ENCODE measurements around the gene ZNF821.

DNA sequence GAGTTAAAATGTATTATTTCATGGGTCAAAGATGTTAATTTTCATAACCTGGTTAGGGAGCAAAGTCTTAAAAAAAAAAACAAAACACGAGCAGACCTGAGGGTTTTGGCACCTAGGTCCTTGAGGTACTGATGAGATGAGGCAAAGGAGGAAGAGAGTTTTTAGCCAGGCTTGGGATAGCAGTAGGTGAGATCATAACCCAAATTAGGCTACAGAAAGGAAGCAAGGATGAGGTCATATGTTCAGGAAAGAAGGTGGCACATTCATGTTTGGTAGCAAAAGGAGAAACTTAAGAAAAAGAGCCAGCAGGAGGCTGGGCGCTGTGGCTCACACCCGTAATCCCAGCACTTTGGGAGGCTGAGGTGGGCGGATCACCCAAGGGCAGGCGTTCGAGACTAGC is 35.4 kb downstream of the ZNF821 start:
- TF ChIP-seq, protein P1, sequence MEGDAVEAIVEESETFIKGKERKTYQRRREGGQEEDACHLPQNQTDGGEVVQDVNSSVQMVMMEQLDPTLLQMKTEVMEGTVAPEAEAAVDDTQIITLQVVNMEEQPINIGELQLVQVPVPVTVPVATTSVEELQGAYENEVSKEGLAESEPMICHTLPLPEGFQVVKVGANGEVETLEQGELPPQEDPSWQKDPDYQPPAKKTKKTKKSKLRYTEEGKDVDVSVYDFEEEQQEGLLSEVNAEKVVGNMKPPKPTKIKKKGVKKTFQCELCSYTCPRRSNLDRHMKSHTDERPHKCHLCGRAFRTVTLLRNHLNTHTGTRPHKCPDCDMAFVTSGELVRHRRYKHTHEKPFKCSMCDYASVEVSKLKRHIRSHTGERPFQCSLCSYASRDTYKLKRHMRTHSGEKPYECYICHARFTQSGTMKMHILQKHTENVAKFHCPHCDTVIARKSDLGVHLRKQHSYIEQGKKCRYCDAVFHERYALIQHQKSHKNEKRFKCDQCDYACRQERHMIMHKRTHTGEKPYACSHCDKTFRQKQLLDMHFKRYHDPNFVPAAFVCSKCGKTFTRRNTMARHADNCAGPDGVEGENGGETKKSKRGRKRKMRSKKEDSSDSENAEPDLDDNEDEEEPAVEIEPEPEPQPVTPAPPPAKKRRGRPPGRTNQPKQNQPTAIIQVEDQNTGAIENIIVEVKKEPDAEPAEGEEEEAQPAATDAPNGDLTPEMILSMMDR (conservative IDR thresholded peaks at IDR 0.05; ENCODE audit: low read depth, low read length) = no peak
- no peak for TF ChIP-seq EZH2 (IDR thresholded peaks at IDR 0.05; ENCODE audit: low read length, unreplicated experiment)
